Measurements from ENCODE around the gene MS4A4A.

MS4A4A gene

DNA sequence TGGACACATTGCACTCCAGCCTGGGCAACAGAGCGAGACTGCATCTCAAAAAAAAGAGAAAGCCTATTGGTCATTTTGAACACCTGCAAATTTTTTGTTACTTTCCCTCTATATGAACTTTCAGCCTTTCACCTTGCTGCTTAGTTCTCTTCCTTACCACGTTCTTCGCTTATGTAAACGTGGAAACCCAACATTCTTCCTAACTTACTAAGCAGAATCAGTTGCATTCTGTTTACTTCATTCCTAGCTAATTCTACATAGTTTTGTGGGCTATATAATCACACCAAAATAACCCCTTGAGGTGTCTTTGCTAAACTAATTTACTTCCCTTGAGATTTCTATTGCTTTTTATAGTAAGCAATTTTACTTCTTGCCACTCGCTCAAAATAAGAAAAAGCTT lies 23.2 kb downstream of the MS4A4A start:
- no peak for DNase-seq

DNA sequence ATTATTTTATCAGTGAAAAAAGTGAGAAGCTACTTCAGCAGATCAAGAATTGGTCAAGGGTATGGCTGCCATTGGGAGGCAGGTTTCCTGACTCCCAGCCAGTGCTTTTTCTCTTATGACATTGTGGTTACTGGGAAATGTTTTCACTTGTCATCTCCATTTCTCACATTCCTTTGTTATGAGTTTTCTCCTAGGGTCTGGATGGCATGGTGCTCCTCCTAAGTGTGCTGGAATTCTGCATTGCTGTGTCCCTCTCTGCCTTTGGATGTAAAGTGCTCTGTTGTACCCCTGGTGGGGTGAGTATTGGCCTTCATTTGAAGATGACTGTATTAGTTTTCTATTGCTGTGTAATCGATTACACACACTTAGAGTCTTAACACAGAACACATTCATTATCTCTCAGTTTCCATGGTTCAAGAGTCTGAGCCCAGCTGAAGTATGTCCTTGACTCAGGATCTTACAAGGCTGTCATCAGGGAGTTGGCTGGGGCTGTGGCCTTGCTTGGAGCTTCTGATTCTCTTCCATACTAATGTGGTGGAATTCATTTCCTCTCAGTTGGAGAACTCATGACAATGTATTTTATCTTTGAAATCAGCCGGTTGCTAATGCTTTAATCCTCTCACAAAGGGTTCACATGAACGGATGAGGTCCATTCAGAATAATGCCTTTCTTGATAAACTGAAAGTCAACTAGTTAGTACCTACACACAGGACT lies 25.6 kb downstream of the MS4A4A start:
- no peak for DNase-seq

DNA sequence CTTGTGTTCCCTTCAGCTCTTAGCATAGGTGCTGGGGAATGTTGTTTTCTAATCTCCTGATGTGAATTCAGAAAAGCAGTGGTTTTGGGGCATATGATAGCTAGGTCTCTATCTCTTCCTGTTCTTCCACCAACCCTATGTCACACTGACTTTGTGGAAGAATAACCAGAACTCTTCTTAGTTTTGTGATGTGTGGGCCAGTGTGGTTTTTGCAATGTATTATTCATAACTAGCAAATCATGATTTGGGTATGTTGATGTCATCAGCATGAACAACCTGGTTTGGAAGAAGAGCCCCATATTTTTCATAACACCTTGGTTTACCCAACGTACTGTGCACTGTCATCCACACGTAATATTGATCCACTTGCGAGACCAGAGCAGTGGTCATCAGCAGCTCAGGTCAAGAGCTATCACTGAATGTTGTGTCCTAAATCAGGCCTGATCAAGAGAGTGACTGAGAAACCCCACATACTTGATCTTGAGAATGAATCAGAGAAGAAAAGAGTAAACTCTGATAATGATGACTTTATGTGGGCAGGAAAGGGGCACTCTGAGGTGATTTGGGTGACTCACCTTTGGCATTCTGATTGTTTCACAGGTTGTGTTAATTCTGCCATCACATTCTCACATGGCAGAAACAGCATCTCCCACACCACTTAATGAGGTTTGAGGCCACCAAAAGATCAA lies 27.2 kb downstream of the MS4A4A start:
- peak; percentile 72 to 75 for DNase-seq

DNA sequence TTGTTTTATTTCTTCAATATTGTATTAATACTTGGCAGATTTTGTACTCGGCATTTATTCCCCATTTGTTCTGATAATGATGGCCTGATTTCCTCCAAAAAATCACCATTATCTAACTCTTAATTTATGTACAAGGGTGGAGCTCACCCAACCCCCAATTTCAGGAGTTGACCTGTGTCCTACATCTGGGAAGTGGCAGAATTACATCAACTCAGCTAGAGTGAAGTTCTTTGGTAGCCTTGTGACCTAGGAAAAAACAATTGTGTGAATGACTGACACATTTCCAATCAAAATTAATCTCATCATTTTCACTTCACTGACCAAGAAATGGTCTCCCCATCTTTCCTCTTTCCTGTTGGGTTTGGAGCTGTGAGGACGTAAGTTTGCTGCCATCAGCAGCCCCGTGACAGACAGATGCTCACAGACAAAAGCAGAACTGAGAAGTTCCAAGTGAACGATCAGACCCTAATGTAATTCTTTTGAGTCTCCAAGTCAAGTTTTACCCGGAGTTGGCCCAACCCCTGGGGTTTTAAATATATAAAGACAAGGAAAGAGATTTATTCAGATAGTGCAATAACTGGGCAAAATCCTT lies 30.0 kb downstream of the MS4A4A start:
- no peak for DNase-seq

DNA sequence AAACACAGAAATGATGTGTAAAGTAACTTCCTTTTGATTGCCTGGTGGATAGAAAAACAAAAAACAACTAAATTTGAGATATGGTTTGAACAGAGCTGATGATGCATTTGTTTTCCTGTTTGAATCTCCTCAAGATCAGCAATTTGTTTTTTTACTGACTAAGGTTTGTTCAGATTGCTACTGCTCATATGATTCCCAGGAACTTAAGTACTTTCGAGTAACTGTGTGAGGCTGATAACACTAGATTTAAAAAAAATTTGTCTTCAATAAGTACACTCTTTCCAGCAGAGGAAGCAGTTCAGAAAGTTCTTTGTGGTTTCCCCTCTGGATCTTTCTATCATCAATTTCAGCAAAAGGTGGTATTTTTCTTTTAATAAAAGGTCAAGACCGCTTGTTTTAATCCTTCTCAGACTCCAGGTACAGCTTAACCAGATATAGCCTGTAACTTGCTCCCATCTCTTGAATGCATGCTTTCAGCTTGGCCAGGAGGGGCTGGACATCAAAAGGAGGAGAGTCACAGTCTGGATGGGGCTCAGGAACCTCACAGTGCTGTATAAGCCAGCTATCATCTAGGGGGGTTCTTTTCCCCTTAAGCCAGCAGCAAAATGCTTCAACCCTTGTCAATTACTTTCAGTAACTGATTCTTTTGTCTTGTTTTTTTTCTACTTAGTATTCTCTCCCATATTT lies 34.3 kb downstream of the MS4A4A start:
- DNase-seq = no peak

DNA sequence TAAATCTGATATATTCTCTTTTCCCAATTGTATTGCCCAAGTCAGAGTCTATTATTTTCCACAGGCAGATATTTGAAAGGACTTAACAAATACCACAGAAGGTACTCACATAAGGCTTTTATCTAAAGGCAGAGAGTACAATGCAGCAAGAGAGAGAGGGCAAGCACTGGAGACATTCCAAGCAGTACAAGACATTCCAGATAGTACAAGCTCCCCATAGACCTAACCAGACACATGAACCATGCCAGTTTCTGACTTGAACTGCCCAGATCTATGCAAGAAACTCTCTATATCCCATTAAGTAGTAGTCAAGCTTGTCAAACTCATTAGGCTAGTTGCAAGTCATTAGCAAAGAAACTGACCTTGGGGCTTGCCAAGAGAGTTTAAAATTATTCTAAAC lies 35.4 kb downstream of the MS4A4A start:
- DNase-seq = no peak

DNA sequence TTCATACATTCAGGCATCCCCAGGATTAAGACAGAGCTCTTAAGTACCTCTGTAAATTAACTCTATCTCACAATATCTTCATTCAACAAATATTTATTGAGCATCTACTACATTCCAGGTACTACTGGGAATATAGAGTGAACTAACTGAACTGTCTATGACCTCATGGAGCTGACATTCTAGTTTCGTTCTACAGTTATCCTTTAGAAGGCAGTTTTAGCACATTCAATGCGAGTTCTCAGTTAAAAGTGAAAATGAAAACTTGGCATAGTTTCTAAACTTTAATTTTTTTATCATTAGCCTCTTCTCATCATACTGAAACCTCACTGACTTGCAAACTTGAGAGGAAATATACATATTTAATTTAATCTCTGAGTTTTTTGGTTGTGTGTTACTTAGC lies 35.9 kb downstream of the MS4A4A start:
- DNase-seq = no peak

DNA sequence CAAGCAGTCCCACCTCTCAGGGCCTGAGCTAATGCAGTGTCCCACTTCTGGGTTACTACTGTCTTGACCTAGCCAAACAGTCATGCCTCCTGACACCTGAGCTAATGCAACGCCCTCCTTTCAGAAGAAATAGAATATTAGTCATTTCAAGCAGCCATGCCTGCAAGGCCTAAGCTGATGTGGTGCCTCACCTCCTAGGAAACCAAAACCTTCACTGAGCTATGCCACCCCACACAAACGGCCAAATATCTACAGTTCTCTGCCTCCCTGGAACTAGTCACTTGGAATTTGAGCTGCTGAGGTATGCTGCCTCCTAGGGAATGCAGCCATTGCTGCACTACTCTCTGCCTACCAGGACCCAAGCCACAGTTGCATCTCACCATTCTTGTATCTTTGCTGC lies 38.3 kb downstream of the MS4A4A start:
- no peak for DNase-seq

DNA sequence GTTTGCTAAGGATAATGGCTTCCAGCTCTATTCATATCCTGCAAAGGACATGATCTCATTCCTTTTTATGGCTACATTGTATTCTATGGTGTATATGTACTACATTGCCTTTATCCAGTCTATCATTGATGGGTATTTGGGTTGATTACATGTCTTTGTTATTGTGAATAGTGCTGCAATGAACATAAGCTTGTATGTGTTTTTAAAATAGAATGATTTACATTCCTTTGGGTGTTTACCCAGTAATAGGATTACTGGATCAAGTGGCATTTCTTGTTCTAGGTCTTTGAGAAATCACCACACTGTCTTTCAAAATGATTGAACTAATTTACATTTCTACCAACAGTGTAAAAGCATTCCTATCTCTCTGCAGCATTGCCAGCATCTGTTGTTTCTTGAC lies 40.6 kb downstream of the MS4A4A start:
- DNase-seq = no peak

DNA sequence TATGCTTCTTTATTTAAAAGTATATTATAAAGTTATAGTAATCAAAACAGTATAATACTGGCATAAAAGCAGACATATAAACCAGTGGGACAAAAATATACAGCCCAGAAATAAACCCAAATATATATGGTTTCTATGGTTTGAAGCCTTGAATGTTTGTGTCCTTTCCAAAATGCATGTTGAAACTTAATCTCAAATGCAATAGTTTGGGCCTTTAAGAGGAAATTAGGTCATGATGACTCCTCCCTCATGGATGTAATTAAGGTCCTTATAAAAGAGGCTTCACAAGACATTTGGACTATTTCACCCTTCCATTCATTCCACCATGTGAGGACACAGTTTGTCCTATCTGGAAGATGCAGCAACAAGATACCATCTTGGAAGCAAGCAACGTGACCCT lies 46.5 kb downstream of the MS4A4A start, which contains the start of gene MS4A6E:
Gene MS4A6E, plus strand, starts transcription at position 301 of the 400 bp plus-strand sequence. CDS start 7,641 bp downstream, outside the sequence.
- no peak for DNase-seq

DNA sequence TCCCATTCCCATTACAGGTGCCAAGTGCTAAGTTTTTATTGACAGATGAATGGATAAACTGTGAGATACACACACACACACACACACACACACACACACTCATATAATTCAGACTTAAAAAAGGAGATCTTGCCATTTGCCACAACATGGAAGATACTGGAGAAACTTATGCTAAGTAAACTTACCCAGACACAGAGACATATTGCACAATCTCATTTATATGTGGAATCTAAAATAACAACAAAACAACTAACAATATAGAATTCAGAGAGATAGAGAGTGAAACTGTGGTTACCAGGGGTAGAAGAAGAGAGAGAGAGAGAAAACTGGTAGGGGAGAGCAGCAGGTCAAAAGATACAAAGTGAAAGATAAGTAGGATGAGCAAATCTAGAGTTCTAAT lies 48.0 kb downstream of the MS4A4A start:
- no peak for DNase-seq

DNA sequence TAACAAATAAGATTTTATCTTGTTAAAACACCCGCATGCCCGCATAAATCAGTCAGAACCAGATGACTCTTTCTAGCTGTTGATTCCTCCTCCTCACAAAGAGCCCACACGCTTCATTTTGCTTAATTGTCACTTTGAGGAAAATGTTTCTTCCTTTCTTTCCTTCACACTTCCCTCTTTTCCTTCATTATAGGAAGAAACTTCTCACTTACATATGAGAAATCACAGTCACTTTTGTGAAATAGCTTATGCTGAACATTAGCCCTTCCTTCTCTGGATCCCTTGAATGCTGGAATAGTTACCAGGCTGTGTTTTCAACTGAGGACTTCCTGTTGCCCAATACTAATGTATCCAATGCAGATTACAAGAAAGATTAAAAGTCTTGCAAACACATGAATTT lies 52.4 kb downstream of the MS4A4A start:
- DNase-seq = no peak

DNA sequence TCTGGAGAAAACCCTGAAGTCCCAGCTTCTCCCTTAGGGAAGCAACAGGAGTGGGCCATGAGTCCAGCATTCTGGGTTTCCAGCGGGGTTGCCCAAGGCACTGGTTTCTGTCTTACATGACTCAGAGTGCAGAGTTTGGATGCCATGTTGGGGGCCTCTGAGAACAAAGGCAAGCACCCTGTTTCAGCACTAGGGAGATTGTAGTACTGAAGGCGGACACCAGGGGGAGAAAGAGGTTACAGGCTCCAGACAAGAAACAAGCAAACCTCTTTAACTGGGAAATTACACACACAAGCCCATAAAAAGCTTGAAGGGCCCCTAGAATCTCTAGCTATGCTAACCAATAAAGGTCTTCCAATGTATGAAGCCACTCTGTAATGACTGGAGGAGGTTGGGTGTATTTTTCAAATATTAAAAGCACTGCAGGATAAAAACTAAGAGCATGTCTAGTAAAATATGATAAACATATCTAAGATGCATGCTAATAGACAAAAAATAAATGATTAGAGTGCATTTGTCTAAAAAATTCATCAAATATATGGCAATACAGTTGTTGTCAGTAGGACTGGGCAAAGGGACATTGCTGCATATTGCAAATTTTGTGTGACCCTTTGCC lies 53.6 kb downstream of the MS4A4A start:
- DNase-seq = peak; percentile 78

DNA sequence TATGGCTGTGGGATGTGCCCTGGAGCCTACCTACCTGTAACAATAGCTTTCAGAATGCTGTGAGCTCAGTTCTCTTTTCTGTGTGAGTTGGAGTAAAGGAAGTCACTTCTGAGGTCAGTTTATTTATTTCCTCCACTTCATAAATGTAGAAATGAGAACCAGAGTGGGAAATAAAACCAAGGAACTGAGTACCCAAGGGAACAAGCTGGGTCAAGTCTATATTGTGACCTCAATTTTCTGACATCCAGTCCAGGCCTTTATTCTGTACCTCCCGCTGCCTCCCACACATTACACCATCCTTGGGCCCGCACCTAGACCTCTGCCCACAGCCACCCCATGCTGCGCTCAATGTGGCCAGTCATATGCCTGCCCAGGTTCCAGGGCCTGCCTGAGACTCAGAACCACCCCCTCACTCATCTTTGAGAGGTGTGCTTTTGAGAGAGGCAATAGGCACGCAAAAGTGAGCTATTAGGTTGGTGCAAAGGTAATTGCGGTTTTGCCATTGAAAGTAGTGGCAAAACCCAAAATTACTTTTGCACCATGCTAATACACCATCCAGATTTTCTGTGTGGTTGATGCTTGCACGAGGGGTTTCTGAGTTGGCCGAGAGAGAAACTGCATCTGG lies 56.4 kb downstream of the MS4A4A start:
- no peak for DNase-seq

DNA sequence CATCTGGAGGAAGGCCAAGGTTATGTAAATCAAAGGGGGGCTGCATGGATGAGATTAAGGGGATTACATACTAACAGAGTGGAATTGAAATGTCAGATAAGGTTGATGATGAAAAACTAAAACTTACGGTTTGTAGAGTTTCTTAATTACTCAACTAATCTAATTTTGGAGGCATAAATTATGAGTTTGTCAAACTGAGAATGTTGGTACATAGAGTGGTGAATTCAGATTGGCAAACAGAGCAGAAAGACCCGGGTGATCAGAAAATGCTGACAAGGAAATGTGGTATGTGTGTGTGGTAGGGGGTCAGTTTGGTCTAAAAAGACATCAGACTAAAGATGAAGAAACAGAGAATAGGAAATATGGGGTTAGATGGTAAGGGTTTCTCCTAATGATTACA lies 57.6 kb downstream of the MS4A4A start:
- DNase-seq = no peak

DNA sequence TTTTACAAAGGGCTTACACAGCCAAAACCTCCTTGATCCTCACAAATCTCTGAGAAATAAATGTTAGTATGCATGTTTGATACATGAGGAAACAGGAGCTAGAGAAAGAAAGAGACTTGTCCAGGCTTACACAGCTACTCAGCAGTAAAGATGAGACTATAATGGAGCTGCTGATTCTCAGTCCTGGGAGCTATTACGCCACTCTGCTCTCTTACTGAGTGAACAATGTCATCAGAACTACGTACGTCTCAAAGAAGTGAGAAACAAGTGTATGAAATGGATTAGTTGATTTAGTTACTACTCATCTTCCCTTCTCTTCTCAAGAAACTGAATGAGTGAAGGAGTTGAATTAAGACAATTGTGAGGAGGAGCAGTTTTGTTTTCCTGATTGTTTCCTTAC lies 58.9 kb downstream of the MS4A4A start:
- DNase-seq = no peak

DNA sequence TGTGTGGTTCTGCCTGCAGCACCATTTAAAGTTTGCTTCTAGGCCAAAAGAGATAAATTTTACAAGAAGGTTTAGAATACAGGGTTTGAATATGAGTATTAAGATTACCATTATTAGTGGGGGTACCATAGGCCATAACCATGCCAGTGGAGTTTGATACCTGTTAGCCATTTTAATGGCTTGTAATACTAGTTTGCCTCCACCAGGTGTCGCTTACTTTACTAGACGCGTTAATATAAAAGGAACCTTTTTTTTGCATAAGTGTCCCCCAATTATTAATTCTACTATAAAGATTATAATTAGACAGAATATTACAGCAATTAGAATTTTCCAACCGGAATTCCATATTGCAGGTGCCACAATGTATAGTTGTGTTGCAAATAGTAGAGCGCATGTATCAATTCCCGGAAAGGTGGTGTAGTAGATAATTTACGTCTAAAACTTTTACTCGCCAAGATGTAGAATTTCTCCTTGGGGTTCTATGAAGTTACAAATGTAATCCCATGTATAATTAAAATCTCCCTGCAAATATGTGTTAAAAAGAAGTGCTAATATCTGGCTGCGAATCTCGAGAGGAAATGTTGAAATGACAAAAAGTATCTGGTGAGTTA lies 62.7 kb downstream of the MS4A4A start:
- DNase-seq = no peak

DNA sequence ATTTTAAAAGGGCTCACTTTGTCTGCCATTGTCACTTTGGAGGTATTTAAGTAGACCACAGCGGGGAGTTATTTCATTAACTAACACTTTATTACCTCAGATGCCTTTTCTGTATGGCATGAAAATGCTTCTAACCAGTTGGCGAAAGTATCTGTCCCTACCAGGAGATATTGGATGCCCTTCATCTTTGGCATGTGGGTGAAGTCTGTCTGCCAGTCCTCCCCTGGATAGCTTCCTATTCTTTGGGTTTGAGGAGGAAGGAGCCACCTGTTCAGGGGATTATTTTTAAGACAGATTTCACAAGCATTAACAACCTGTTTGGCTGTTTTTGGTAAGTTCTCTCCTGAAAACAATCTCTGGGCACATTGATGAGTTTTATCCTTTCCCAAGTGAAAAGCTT lies 63.7 kb downstream of the MS4A4A start:
- DNase-seq = no peak

DNA sequence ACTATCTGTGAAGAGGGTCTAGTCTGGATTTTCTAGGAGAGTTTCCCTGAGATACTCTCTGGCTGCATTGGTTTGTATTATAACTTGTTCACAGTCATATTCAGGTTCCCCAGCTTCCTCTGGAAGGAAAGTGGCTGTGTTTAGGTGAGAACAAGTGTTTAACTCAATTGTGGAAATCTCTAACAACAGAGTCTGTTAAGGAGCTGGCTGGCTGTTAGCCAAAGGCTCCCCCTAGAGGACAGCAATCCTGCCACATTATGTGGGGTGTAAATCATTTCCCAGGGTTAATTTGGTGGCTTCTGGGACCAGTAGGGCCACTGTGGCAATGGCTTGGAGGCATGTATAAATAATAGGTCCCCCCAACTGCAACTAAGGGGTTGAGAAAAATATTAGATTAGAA lies 65.0 kb downstream of the MS4A4A start:
- peak; percentile 24 to 36 for DNase-seq

DNA sequence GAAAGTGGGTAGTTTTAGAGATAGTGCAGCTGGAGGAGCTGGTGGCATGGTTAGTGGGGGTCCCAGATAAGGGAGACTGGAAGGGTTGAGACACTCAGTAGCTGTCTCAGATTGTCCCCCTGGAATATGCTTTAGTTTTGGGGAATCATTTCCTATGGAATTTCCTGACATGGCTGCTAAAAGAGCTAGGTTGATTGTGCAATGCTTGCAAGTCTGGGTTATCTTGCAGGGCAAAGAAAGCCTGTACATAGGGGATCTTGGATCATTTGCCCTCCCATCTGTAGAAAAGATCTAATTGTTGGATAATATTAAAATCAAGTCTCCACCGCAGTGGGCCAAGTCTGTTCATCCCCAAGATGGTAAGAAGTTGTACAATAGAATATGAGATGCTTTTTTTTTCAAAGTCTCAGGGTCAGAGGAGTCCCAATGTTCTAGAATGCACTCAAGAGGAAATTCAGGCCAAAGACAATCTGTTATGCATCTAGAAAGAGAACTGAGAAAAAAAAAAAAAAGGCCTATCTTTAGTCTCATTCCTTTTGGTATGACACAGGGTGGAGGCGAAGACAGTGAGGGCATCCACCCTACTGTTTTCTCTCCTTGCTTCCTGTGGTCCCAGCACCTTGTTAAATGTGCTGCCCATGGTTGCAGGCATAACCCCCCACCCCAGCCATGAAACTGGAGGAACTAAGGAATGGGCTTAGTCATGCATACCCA lies 66.8 kb downstream of the MS4A4A start:
- DNase-seq = no peak

DNA sequence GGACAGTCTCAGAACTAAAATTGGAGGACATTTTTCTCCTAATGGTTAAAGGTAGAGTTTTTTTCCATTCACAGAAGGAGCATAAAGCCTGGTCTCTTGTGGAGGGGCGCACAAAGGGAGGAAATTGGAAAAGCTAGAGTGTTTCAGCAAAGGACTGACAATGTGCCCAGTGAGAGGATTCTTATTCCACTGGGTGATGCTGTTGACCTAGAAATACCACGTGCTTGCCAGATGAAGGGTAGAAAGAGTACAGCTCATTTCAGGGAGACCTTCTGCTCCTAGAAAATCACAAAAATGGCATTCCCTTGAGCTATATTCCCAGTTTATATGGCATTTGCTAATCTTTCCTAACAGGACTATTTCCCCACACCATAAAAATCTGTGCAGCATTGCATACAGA lies 67.7 kb downstream of the MS4A4A start:
- no peak for DNase-seq

DNA sequence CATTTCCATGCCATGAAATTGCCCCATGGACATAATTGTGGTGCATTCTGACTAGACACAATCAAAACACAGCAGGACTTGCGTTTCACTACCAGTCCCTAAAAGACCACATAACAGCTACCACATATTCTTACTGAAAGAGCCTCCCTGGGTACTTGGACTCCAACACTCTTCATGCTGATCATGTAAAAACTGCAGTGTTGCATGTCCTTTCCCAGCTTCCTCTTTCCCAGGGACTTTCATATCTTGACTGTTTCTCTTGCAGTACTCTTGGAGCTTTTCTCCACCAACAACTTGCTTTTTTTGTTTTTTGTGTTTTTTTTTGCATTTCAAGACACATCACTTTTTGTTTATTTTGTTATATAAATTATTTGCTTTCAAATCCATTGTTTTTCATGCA lies 69.5 kb downstream of the MS4A4A start:
- DNase-seq = no peak

Measured in activated T-cell treated with anti-CD3 and anti-CD28 coated beads, Interleukin-2, amount 50 U/mL, for 48 hours (primary cell).